Peyer's patch (tissue), 4 donors: ENCODE measurements around the gene CYP19A1.

Experiments
- CTCF ChIP-seq, 6 experiments: fragments of 450-650 bp in 4 of 6; fragments of 200-600 bp in 2 of 6; sonication (generic) in 1 of 6; IDR thresholded peaks; one replicate each; pipeline ENCODE4 v1.5.1; 2017 to 2019; ENCODE audit warnings: antibody characterized with exemption in 6 of 6, mild to moderate bottlenecking in 3 of 6, moderate library complexity in 1 of 6
- POLR2A ChIP-seq, 2 donors: fragments of 450-650 bp; IDR thresholded peaks; one replicate each; pipeline ENCODE4 v1.5.1; 2017; ENCODE audit warnings: antibody characterized with exemption in 2 of 2, mild to moderate bottlenecking in 2 of 2, moderate library complexity in 2 of 2

- TF ChIP-seq POLR2A (IDR thresholded peaks at IDR 0.05) (no peak), CTCF (IDR thresholded peaks at IDR 0.05) (no peak)
Measured at GRCh38 chr15:51377038-51377786, 38.8 kb upstream of the CYP19A1 start.
